ENCODE results near the gene SLC6A20. TPM values are rescaled to one million over a fixed set of nuclear protein-coding genes. Genes with fewer than 3 reads are reported as not detected.

The SLC6A20 gene
- total RNA-seq, 4 donors from 2014 or later, result 0.04 to 0.32 (median 0.19) TPM; not detected in 1

- TF ChIP-seq CTCF (IDR thresholded peaks at IDR 0.05) (no peak), POLR2A (IDR thresholded peaks at IDR 0.05) (no peak)
- H3K27me3 ChIP-seq, result peaks cover 0 to 14% (median 0%) of the 10 kb centered on the region in 4 donors
- intact Hi-C loops (cut with DNase I), result no loop called here
- H3K9me3 ChIP-seq, result no peaks in the 10 kb centered on the region
- H3K4me3 ChIP-seq, result no peak overlapping the region
- H3K4me1 ChIP-seq, result no peaks in the 10 kb centered on the region
- 82 to 83% methylated on average over 7 to 8 of the region's 8 CpGs for WGBS, 2 donors
- H3K36me3 ChIP-seq, result no peaks in the 10 kb centered on the region
- no peak for DNase-seq
- no peak overlapping the region for H3K27ac ChIP-seq
These were observed 30.4 kb downstream of the SLC6A20 start for GRCh38 chr3:45765958-45766357.

GRCh38 chr3:45765266-45765851, 31.0 kb downstream of the SLC6A20 start:
- 78 to 84% methylated on average over 2 to 5 of the region's 9 CpGs for WGBS, 2 donors
- intact Hi-C loops (cut with DNase I), result no loop called here
- no peaks in the 10 kb centered on the region for H3K9me3 ChIP-seq
- no peaks in the 10 kb centered on the region for H3K4me1 ChIP-seq
- H3K4me3 ChIP-seq, result no peak overlapping the region
- H3K36me3 ChIP-seq, result no peaks in the 10 kb centered on the region
- TF ChIP-seq CTCF (IDR thresholded peaks at IDR 0.05) (no peak), POLR2A (IDR thresholded peaks at IDR 0.05) (no peak)
- peaks cover 0 to 8% (median 0%) of the 10 kb centered on the region in 4 donors for H3K27me3 ChIP-seq
- no peak for DNase-seq
- no peak overlapping the region for H3K27ac ChIP-seq

DNA sequence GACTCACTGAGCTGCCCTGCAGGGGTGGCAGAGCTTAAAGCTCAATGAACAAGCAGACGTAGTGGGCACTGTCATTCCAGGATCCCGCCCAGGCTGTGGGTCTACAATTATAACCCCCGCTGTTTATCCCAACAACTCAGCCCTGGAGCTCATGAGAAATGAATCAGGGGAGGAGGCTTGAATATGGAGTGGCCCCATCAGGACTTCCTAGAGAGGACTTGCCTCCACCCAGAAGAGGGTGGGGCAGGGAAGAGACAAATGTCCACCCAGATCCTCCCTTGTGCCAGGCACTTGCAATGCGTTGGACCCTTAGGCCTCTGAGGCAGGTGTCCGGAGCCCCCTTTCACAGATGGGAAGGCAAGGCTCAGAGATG, 33.0 kb downstream of the SLC6A20 start:
- Histone ChIP-seq H3K36me3 (no peaks in the 10 kb centered on the region), H3K4me1 (no peaks in the 10 kb centered on the region), H3K4me3 (no peak overlapping the region), H3K27ac (no peak overlapping the region), H3K9me3 (no peaks in the 10 kb centered on the region), H3K27me3 (peaks cover 0 to 22% (median 0%) of the 10 kb centered on the region in 4 donors)
- no peak for TF ChIP-seq CTCF (IDR thresholded peaks at IDR 0.05)
- no peak for TF ChIP-seq POLR2A (IDR thresholded peaks at IDR 0.05)
- no peak for DNase-seq
- intact Hi-C loops (cut with DNase I), result no loop called here
- 74 to 91% methylated on average over 4 to 5 of the region's 5 CpGs for WGBS, 2 donors

- no peak overlapping the region for H3K4me3 ChIP-seq
- peaks cover 0 to 22% (median 0%) of the 10 kb centered on the region in 4 donors for H3K27me3 ChIP-seq
- no peak for TF ChIP-seq CTCF (IDR thresholded peaks at IDR 0.05)
- TF ChIP-seq POLR2A (IDR thresholded peaks at IDR 0.05), result no peak
- H3K36me3 ChIP-seq, result no peaks in the 10 kb centered on the region
- H3K9me3 ChIP-seq, result no peaks in the 10 kb centered on the region
- H3K27ac ChIP-seq, result no peak overlapping the region
- no peak for DNase-seq
- intact Hi-C loops (cut with DNase I), result no loop called here
- H3K4me1 ChIP-seq, result no peaks in the 10 kb centered on the region
- WGBS, 2 donors, result 82 to 83% methylated on average over 13 to 16 of the region's 19 CpGs
These were observed 33.6 kb downstream of the SLC6A20 start for GRCh38 chr3:45762647-45763302.

DNA sequence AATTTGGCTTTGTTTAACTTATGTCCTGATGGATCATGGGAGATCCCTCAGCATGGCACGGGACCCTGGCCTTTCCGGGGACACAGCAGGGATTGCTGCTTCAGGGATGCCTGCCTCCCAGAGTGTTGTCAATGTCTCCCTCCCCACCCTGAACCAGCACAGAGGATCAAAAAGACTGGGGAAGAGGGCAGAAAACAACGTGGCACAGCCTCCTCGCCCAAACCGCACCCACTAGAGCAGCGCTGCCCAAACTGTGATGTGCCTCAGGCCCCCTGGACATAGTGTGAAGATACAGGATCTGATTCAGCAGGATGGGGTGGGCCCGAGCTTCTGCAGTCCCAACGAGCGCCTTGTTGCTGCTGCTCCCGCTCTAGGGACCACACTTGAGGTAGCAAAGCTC, 34.5 kb downstream of the SLC6A20 start:
- no peaks in the 10 kb centered on the region for H3K9me3 ChIP-seq
- no peak overlapping the region for H3K27ac ChIP-seq
- no peak overlapping the region for H3K4me3 ChIP-seq
- no peak for TF ChIP-seq POLR2A (IDR thresholded peaks at IDR 0.05)
- no peak for TF ChIP-seq CTCF (IDR thresholded peaks at IDR 0.05)
- 84 to 100% methylated on average over 2 to 5 of the region's 10 CpGs for WGBS, 2 donors
- no peaks in the 10 kb centered on the region for H3K36me3 ChIP-seq
- peaks cover 0 to 22% (median 0%) of the 10 kb centered on the region in 4 donors for H3K27me3 ChIP-seq
- no peak for DNase-seq
- intact Hi-C loops (cut with DNase I), result no loop called here
- H3K4me1 ChIP-seq, result no peaks in the 10 kb centered on the region
